Measurements from ENCODE around the gene ZSCAN26.
"Not testable (repeated sequence)": the region's sequence is repeated elsewhere in the genome, so short reads cannot be mapped to it uniquely, and the experiment has no call there.

GRCh38 chr6:28317866-28318265 lies 50.9 kb downstream of the ZSCAN26 start:
- not testable (repeated sequence) for TF ChIP-seq CTCF, EP300 (IDR thresholded peaks at IDR 0.05)

Data from suprapubic skin (tissue), 3 donors.